OCI-LY1 (cell line): ENCODE measurements around the gene SLIT3.

Experiments
- H2AFZ ChIP-seq: fragments of 200-600 bp; sonication (generic), shearing (Covaris generic); 2 replicates; pipeline ENCODE4 v1.6.0; 2014; ENCODE audit warnings: antibody characterized with exemption, mild to moderate bottlenecking, low read length
- H3F3A ChIP-seq: fragments of 200-600 bp; sonication (generic), shearing (Covaris generic); 2 replicates; pipeline ENCODE4 v1.6.0; 2014; ENCODE audit warnings: mild to moderate bottlenecking, antibody characterized with exemption, low read length, moderate library complexity; ENCODE audit not compliant: insufficient read depth
- H3K27ac ChIP-seq: fragments of 200-600 bp; sonication (generic); 2 replicates; pipeline ENCODE4 v1.5.1; 2014; ENCODE audit warnings: low read length, mixed run types, mild to moderate bottlenecking, low read depth; ENCODE audit not compliant: poor library complexity, severe bottlenecking
- H3K27me3 ChIP-seq: fragments of 200-600 bp; sonication (generic); 2 replicates; pipeline ENCODE4 v1.6.0; 2014; ENCODE audit warnings: antibody characterized with exemption, mild to moderate bottlenecking, low read length, moderate library complexity; ENCODE audit not compliant: insufficient read depth
- H3K36me3 ChIP-seq: fragments of 200-600 bp; sonication (generic); 2 replicates; pipeline ENCODE4 v1.6.1; 2014; ENCODE audit warnings: mild to moderate bottlenecking, antibody characterized with exemption, low read length, moderate library complexity, mixed read lengths; ENCODE audit not compliant: insufficient read depth
- H3K4me1 ChIP-seq: fragments of 200-600 bp; sonication (generic); 2 replicates; pipeline ENCODE4 v1.5.1; 2014; ENCODE audit warnings: mild to moderate bottlenecking, low read length, moderate library complexity; ENCODE audit not compliant: insufficient read depth, severe bottlenecking
- H3K4me2 ChIP-seq: fragments of 200-600 bp; sonication (generic), shearing (Covaris generic); 2 replicates; pipeline ENCODE4 v1.6.1; 2014; ENCODE audit warnings: low read length
- H3K4me3 ChIP-seq: fragments of 200-600 bp; sonication (generic); 2 replicates; pipeline ENCODE4 v1.5.1; 2014; ENCODE audit warnings: low read length, low read depth, mild to moderate bottlenecking, mixed read lengths; ENCODE audit not compliant: poor library complexity, severe bottlenecking
- H3K79me2 ChIP-seq: fragments of 200-600 bp; shearing (Covaris generic); 2 replicates; pipeline ENCODE4 v1.6.1; 2016; ENCODE audit warnings: mixed run types, low read length, mixed read lengths; ENCODE audit not compliant: insufficient read depth
- H3K9ac ChIP-seq: fragments of 200-600 bp; sonication (generic), shearing (Covaris generic); 2 replicates; pipeline ENCODE4 v1.6.1; 2014; ENCODE audit warnings: mild to moderate bottlenecking, low read length, mixed read lengths
- H3K9me2 ChIP-seq: fragments of 200-600 bp; sonication (generic), shearing (Covaris generic); 2 replicates; pipeline ENCODE4 v1.6.1; 2014; ENCODE audit warnings: low read depth, mild to moderate bottlenecking, low read length, mixed read lengths
- H3K9me3 ChIP-seq: fragments of 200-600 bp; shearing (Covaris generic); 2 replicates; pipeline ENCODE4 v1.6.1; 2014; ENCODE audit warnings: low read length, mixed read lengths
- H4K20me1 ChIP-seq: fragments of 200-600 bp; sonication (generic), shearing (Covaris generic); 2 replicates; pipeline ENCODE4 v1.6.0; 2016; ENCODE audit warnings: mild to moderate bottlenecking, low read length; ENCODE audit not compliant: insufficient read depth
- CTCF ChIP-seq: fragments of 200-600 bp; sonication (generic), shearing (Covaris generic); IDR thresholded peaks from 2 replicates; pipeline ENCODE4 v1.5.1; 2017; ENCODE audit warnings: mild to moderate bottlenecking, antibody characterized with exemption, low read length, moderate library complexity, mixed read lengths
- EZH2 ChIP-seq: fragments of 200-600 bp; sonication (generic), shearing (Covaris generic); IDR thresholded peaks from 2 replicates; pipeline ENCODE4 v1.8.0; 2017; ENCODE audit warnings: borderline replicate concordance, mixed run types, mild to moderate bottlenecking, antibody characterized with exemption, low read length, moderate library complexity, mixed read lengths

SLIT3 gene

DNA sequence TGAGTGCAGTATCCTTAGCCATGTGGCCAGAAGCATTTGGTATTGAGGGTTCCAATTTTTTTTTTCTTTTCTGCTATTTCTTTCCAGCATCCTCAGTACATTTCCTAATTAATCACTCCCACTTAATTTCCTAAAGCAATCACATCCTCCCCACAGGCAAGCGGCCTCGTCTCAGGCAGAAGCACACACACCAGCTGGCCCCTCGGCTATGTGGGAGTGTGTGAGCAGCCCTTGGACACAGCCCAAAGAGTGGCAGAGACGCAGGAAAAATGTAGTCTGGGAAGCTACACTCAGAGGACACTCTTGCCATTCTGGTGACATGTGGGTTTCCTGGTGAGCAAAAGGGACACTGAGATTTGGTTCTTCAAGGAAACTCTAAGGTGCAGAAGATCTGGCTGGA, 20.7 kb downstream of the SLIT3 start:
- Histone ChIP-seq H3K4me1 (no peaks in the 10 kb centered on the region), H4K20me1 (no peaks in the 10 kb centered on the region), H3K4me3 (no peak overlapping the region), H3K9me2 (no peaks in the 10 kb centered on the region), H3K27me3 (no peaks in the 10 kb centered on the region), H3K9me3 (no peaks in the 10 kb centered on the region), H3K79me2 (no peaks in the 10 kb centered on the region), H2AFZ (no peak overlapping the region), H3K4me2 (no peak overlapping the region), H3K9ac (no peak overlapping the region), H3K36me3 (no peaks in the 10 kb centered on the region), H3K27ac (no peak overlapping the region), H3F3A (no peaks in the 10 kb centered on the region)
- TF ChIP-seq CTCF (no peak), EZH2 (no peak)

DNA sequence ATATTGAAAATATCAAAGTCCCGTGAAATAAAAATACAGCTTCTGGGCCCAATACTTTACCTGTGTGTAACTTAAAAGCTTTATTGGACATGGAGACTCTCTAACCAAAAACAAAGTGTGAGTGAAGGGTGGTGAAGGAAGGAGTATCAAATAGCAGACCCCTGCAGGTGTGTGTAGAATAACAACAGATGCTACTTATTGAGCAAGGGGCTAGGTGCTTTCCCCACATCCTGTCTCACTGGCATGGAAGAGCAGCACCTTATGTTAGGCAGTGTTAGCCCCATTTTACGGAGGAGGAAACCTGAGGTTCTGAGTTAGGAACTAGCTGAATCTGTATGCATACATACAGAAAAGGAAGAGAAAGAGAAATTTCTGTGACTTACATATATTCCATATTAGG, 21.8 kb downstream of the SLIT3 start:
- Histone ChIP-seq H3K9me2 (no peaks in the 10 kb centered on the region), H4K20me1 (no peaks in the 10 kb centered on the region), H3K27me3 (no peaks in the 10 kb centered on the region), H3K79me2 (no peaks in the 10 kb centered on the region), H3K9me3 (no peaks in the 10 kb centered on the region), H3K4me1 (no peaks in the 10 kb centered on the region), H3F3A (no peaks in the 10 kb centered on the region), H3K4me3 (no peak overlapping the region), H3K9ac (no peak overlapping the region), H3K4me2 (no peak overlapping the region), H3K36me3 (no peaks in the 10 kb centered on the region), H3K27ac (no peak overlapping the region), H2AFZ (no peak overlapping the region)
- TF ChIP-seq CTCF (no peak), EZH2 (no peak)

DNA sequence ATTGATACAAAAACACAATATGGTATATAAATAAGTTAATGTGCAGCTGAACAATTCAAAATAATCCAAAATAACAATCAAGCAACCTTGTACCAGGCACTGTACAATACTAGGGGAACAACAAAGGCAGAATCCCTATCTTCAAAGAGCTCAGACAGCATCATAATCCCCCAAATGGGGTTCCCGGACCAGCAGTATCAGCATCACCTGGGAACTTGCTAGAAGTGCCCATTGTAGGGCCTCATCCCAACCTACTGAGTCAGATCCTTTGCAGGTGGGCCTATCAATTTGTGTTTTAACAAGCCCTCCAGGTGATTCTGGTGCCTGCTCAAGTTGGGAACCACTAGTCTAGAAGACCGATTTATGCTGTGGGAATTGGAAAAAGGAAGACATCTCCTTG, 27.1 kb downstream of the SLIT3 start:
- Histone ChIP-seq H3K4me1 (no peaks in the 10 kb centered on the region), H3K9ac (no peak overlapping the region), H3K9me3 (no peaks in the 10 kb centered on the region), H3K27ac (no peak overlapping the region), H4K20me1 (no peaks in the 10 kb centered on the region), H3F3A (no peaks in the 10 kb centered on the region), H3K4me2 (no peak overlapping the region), H2AFZ (no peak overlapping the region), H3K27me3 (no peaks in the 10 kb centered on the region), H3K9me2 (no peaks in the 10 kb centered on the region), H3K36me3 (no peaks in the 10 kb centered on the region), H3K79me2 (no peaks in the 10 kb centered on the region), H3K4me3 (no peak overlapping the region)
- TF ChIP-seq EZH2, result no peak
- TF ChIP-seq CTCF, result no peak
